ENCODE data around the gene ASXL3.
A peak's percentile ranks its signal among the peaks of the same experiment; 100 is the strongest.

ASXL3 gene

GRCh38 chr18:33749834-33750233, 171.8 kb downstream of the ASXL3 start:
- Histone ChIP-seq H3K4me3 (replicated peaks; ENCODE audit: low read depth, low read length) (no peak overlapping the region), H3K27me3 (replicated peaks; ENCODE audit: control insufficient read depth, insufficient read depth, low read length) (no peaks in the 10 kb centered on the region), H3K36me3 (ENCODE audit: control insufficient read depth, insufficient read depth, low read length) (no peaks in the 10 kb centered on the region)
- TF ChIP-seq CTCF (IDR thresholded peaks at IDR 0.05; ENCODE audit: insufficient read depth, low read length, poor library complexity, severe bottlenecking) = no peak
- peak; percentile 28 for DNase-seq (ENCODE audit: extremely low read depth, insufficient read length)

- Histone ChIP-seq H3K27me3 (replicated peaks; ENCODE audit: control insufficient read depth, insufficient read depth, low read length) (no peaks in the 10 kb centered on the region), H3K36me3 (ENCODE audit: control insufficient read depth, insufficient read depth, low read length) (no peaks in the 10 kb centered on the region), H3K4me3 (replicated peaks; ENCODE audit: low read depth, low read length) (no peak overlapping the region)
- no peak for TF ChIP-seq CTCF (IDR thresholded peaks at IDR 0.05; ENCODE audit: insufficient read depth, low read length, poor library complexity, severe bottlenecking)
- DNase-seq (ENCODE audit: extremely low read depth, insufficient read length) = no peak
Observed at GRCh38 chr18:33750366-33750765, 172.3 kb downstream of the ASXL3 start.

GRCh38 chr18:33751613-33752221, 173.7 kb downstream of the ASXL3 start:
- no peak for DNase-seq (ENCODE audit: extremely low read depth, insufficient read length)
- no peaks in the 10 kb centered on the region for H3K27me3 ChIP-seq (replicated peaks; ENCODE audit: control insufficient read depth, insufficient read depth, low read length)
- TF ChIP-seq CTCF (IDR thresholded peaks at IDR 0.05; ENCODE audit: insufficient read depth, low read length, poor library complexity, severe bottlenecking) = peak; percentile 52
- no peaks in the 10 kb centered on the region for H3K36me3 ChIP-seq (ENCODE audit: control insufficient read depth, insufficient read depth, low read length)
- H3K4me3 ChIP-seq (replicated peaks; ENCODE audit: low read depth, low read length) = no peak overlapping the region

GRCh38 chr18:33755391-33755790, 177.4 kb downstream of the ASXL3 start:
- DNase-seq (ENCODE audit: extremely low read depth, insufficient read length) = no peak
- no peak for TF ChIP-seq CTCF (IDR thresholded peaks at IDR 0.05; ENCODE audit: insufficient read depth, low read length, poor library complexity, severe bottlenecking)
- Histone ChIP-seq H3K4me3 (replicated peaks; ENCODE audit: low read depth, low read length) (no peak overlapping the region), H3K36me3 (ENCODE audit: control insufficient read depth, insufficient read depth, low read length) (no peaks in the 10 kb centered on the region), H3K27me3 (replicated peaks; ENCODE audit: control insufficient read depth, insufficient read depth, low read length) (no peaks in the 10 kb centered on the region)

- no peaks in the 10 kb centered on the region for H3K36me3 ChIP-seq (ENCODE audit: control insufficient read depth, insufficient read depth, low read length)
- no peaks in the 10 kb centered on the region for H3K27me3 ChIP-seq (replicated peaks; ENCODE audit: control insufficient read depth, insufficient read depth, low read length)
- DNase-seq (ENCODE audit: extremely low read depth, insufficient read length) = no peak
- TF ChIP-seq CTCF (IDR thresholded peaks at IDR 0.05; ENCODE audit: insufficient read depth, low read length, poor library complexity, severe bottlenecking) = no peak
- no peak overlapping the region for H3K4me3 ChIP-seq (replicated peaks; ENCODE audit: low read depth, low read length)
Observed at GRCh38 chr18:33755931-33756560, 178.0 kb downstream of the ASXL3 start.

Measured in GM06990 (cell line).